H1 (cell line): Measurements from ENCODE around the gene LACTB. TPM values are rescaled to one million over a fixed set of nuclear protein-coding genes. Genes with fewer than 3 reads are reported as not detected.

Experiments used
- CTCF ChIA-PET: fragments of 300-600 bp; sonication (Branson Sonifier 250); formaldehyde crosslinking; loops from one replicate; lab custom pipeline; 2021; ENCODE audit not compliant: partially characterized antibody; lab: Charles Lee
- POLR2A ChIA-PET: fragments of 300-600 bp; sonication (Branson Sonifier 250); formaldehyde crosslinking; loops from one replicate; lab custom pipeline; 2021; ENCODE audit warnings: inconsistent platforms; ENCODE audit not compliant: partially characterized antibody; lab: Charles Lee
- DNase-seq, 2 experiments: peaks; one replicate each; pipeline versions ENCODE4 v3.0.0 to v3.0.0-alpha.2; 2010 to 2022; ENCODE audit warnings: low spot score in 2 of 2, low read depth in 1 of 2, mixed read lengths in 1 of 2
- FAIRE-seq: peaks from 2 replicates; lab custom pipeline; 2011; peaks lifted over from hg19 to GRCh38; lab: Jason Lieb, UNC
- H2AFZ ChIP-seq: 2 replicates; pipeline ENCODE4 v1.8.1; 2012; ENCODE audit warnings: low read length, inconsistent platforms
- H2AK5ac ChIP-seq: 2 replicates; pipeline ENCODE4 v1.6.1; 2013; ENCODE audit warnings: low read depth, low read length
- H2BK120ac ChIP-seq: replicated peaks from 2 replicates; pipeline ENCODE3; 2013; ENCODE audit warnings: low read depth, low read length, inconsistent platforms
- H2BK12ac ChIP-seq: 2 replicates; pipeline ENCODE4 v1.6.1; 2013; ENCODE audit warnings: low read depth, low read length
- H2BK15ac ChIP-seq: 2 replicates; pipeline ENCODE4 v1.6.1; 2013; ENCODE audit warnings: low read length
- H2BK20ac ChIP-seq: 2 replicates; pipeline ENCODE4 v1.6.1; 2013; ENCODE audit warnings: low read length
- H2BK5ac ChIP-seq: 2 replicates; pipeline ENCODE4 v1.6.1; 2013; ENCODE audit warnings: low read depth, low read length
- H3K14ac ChIP-seq: 2 replicates; pipeline ENCODE4 v1.6.1; 2013; ENCODE audit warnings: inconsistent platforms; ENCODE audit not compliant: insufficient read length
- H3K18ac ChIP-seq: 2 replicates; pipeline ENCODE4 v1.6.1; 2013; ENCODE audit warnings: low read length; ENCODE audit errors: extremely low read depth
- H3K23ac ChIP-seq: 2 replicates; pipeline ENCODE4 v1.6.1; 2013; ENCODE audit warnings: inconsistent platforms; ENCODE audit not compliant: insufficient read length
- H3K23me2 ChIP-seq: 2 replicates; pipeline ENCODE4 v1.6.1; 2013; ENCODE audit warnings: low read depth, low read length
- H3K27ac ChIP-seq: 2 replicates; pipeline ENCODE4 v1.6.1; 2011; ENCODE audit warnings: low read depth, low read length, inconsistent platforms
- H3K27me3 ChIP-seq, 4 experiments: replicated peaks in 1 of 4; 1 replicate in 1 of 4; 2 replicates in 3 of 4; pipeline versions ENCODE4 v1.6.1 to v1.8.1; 2011 to 2013; ENCODE audit warnings: low read length in 3 of 4, mild to moderate bottlenecking in 3 of 4, inconsistent platforms in 2 of 4, mixed read lengths in 2 of 4, moderate library complexity in 1 of 4; ENCODE audit not compliant: control insufficient read depth in 3 of 4, insufficient read depth in 3 of 4; ENCODE audit errors: extremely low read depth in 1 of 4
- H3K36me3 ChIP-seq, 4 experiments: 2 replicates each; pipeline versions ENCODE4 v1.6.1 to v1.8.1; 2011 to 2013; ENCODE audit warnings: mild to moderate bottlenecking in 4 of 4, low read length in 3 of 4, moderate library complexity in 2 of 4, control low read depth in 1 of 4, inconsistent platforms in 1 of 4; ENCODE audit not compliant: insufficient read depth in 4 of 4, control insufficient read depth in 2 of 4
- H3K4ac ChIP-seq: replicated peaks from 2 replicates; pipeline ENCODE3; 2013; ENCODE audit warnings: low read length, low read depth, mixed read lengths, inconsistent platforms; ENCODE audit not compliant: insufficient read length
- H3K4me1 ChIP-seq, 4 experiments: replicated peaks in 1 of 4; 1 replicate in 1 of 4; 2 replicates in 3 of 4; pipeline versions ENCODE4 v1.6.1 to v1.8.1; 2011 to 2013; ENCODE audit warnings: low read length in 3 of 4, inconsistent platforms in 2 of 4, mixed read lengths in 1 of 4; ENCODE audit not compliant: insufficient read depth in 4 of 4, control insufficient read depth in 3 of 4
- H3K4me2 ChIP-seq, 2 experiments: 2 replicates each; pipeline versions ENCODE4 v1.6.1 to v1.8.1; 2011 to 2013; ENCODE audit warnings: low read depth in 2 of 2, low read length in 2 of 2, control low read depth in 1 of 2, inconsistent platforms in 1 of 2, mild to moderate bottlenecking in 1 of 2; ENCODE audit not compliant: insufficient read depth in 1 of 2
- H3K4me3 ChIP-seq, 4 experiments: fragments of 200-600, 300-600 bp in 1 of 4; sonication (generic), shearing (Covaris generic), sonication (Bioruptor Twin) in 1 of 4; 2 replicates each; pipeline versions ENCODE4 v1.5.1 to v1.8.1; 2011 to 2016; ENCODE audit warnings: low read length in 4 of 4, low read depth in 3 of 4, control low read depth in 2 of 4, inconsistent platforms in 2 of 4, mild to moderate bottlenecking in 2 of 4, mixed read lengths in 1 of 4, moderate library complexity in 1 of 4; ENCODE audit not compliant: insufficient read depth in 2 of 4; ENCODE audit errors: extremely low read depth in 1 of 4
- H3K56ac ChIP-seq: replicated peaks from 2 replicates; pipeline ENCODE3; 2013; ENCODE audit warnings: low read depth, mild to moderate bottlenecking, mixed read lengths, low read length, inconsistent platforms; ENCODE audit not compliant: insufficient read length
- H3K79me1 ChIP-seq: 2 replicates; pipeline ENCODE4 v1.6.1; 2013; ENCODE audit warnings: low read depth, low read length, control low read depth
- H3K79me2 ChIP-seq, 2 experiments: 2 replicates each; pipeline versions ENCODE4 v1.6.1 to v1.8.1; 2012 to 2013; ENCODE audit warnings: low read length in 2 of 2, mild to moderate bottlenecking in 2 of 2, inconsistent platforms in 1 of 2; ENCODE audit not compliant: insufficient read depth in 2 of 2, control insufficient read depth in 1 of 2
- H3K9ac ChIP-seq, 4 experiments: replicated peaks in 1 of 4; 1 replicate in 1 of 4; 2 replicates in 3 of 4; pipeline versions ENCODE4 v1.6.1 to v1.8.1; 2011 to 2013; ENCODE audit warnings: low read depth in 3 of 4, low read length in 3 of 4, control low read depth in 2 of 4, mild to moderate bottlenecking in 2 of 4, moderate library complexity in 2 of 4, inconsistent platforms in 1 of 4; ENCODE audit errors: extremely low read depth in 1 of 4
- H3K9me3 ChIP-seq, 2 experiments: 2 replicates each; pipeline versions ENCODE4 v1.6.1 to v1.8.1; 2012 to 2013; ENCODE audit warnings: mild to moderate bottlenecking in 2 of 2, moderate library complexity in 2 of 2, control low read depth in 1 of 2, inconsistent platforms in 1 of 2, low read depth in 1 of 2, low read length in 1 of 2, mixed read lengths in 1 of 2; ENCODE audit not compliant: insufficient read depth in 2 of 2
- H4K20me1 ChIP-seq, 2 experiments: replicated peaks in 1 of 2; 2 replicates each; pipeline versions ENCODE3 to v1.8.1; 2011 to 2013; ENCODE audit warnings: inconsistent platforms in 2 of 2, low read length in 2 of 2, mild to moderate bottlenecking in 1 of 2; ENCODE audit not compliant: insufficient read depth in 2 of 2, control insufficient read depth in 1 of 2
- H4K5ac ChIP-seq: 2 replicates; pipeline ENCODE4 v1.6.1; 2013; ENCODE audit warnings: low read length, low read depth, mixed read lengths, inconsistent platforms; ENCODE audit not compliant: insufficient read length
- H4K8ac ChIP-seq: 2 replicates; pipeline ENCODE4 v1.8.0; 2013; ENCODE audit warnings: mild to moderate bottlenecking, moderate library complexity, low read length, inconsistent platforms; ENCODE audit not compliant: insufficient read depth; ENCODE audit errors: extremely low read depth
- H4K91ac ChIP-seq: replicated peaks from 2 replicates; pipeline ENCODE3; 2013; ENCODE audit warnings: low read length, mixed read lengths, inconsistent platforms; ENCODE audit not compliant: insufficient read length
- ATF2 ChIP-seq: IDR thresholded peaks from 2 replicates; pipeline ENCODE4 v1.6.1; 2012; ENCODE audit warnings: low read length, inconsistent platforms
- EGR1 ChIP-seq: IDR thresholded peaks from 2 replicates; pipeline ENCODE4 v1.6.1; 2011; ENCODE audit warnings: low read depth, low read length, borderline replicate concordance
- EZH2 ChIP-seq: fragments of 200-600 bp; sonication (generic); IDR thresholded peaks from 2 replicates; pipeline ENCODE4 v1.7.1; 2012; ENCODE audit warnings: low read depth, mild to moderate bottlenecking, moderate library complexity, low read length, inconsistent platforms; ENCODE audit not compliant: severe bottlenecking
- GTF2F1 ChIP-seq: IDR thresholded peaks from 2 replicates; pipeline ENCODE4 v1.6.1; 2012; ENCODE audit warnings: low read depth, low read length, improper control_type of control experiment, borderline replicate concordance
- KDM1A ChIP-seq: fragments of 200-600, 300-600 bp; sonication (generic); IDR thresholded peaks from 2 replicates; pipeline ENCODE4 v1.7.1; 2016; ENCODE audit warnings: mild to moderate bottlenecking, low read length, borderline replicate concordance
- KDM4A ChIP-seq: IDR thresholded peaks from one replicate; pipeline ENCODE4 v1.7.1; 2012; ENCODE audit warnings: low read depth, mild to moderate bottlenecking, moderate library complexity, low read length, inconsistent platforms; ENCODE audit not compliant: severe bottlenecking
- PHF8 ChIP-seq: fragments of 200-600 bp; sonication (generic); conservative IDR thresholded peaks from 2 replicates; pipeline ENCODE4 v1.7.1; 2012; ENCODE audit warnings: low read depth, mild to moderate bottlenecking, inconsistent platforms, low read length, moderate library complexity
- RXRA ChIP-seq: IDR thresholded peaks from 2 replicates; pipeline ENCODE4 v1.6.1; 2011; ENCODE audit warnings: low read depth, mild to moderate bottlenecking, low read length, moderate library complexity; ENCODE audit not compliant: insufficient read depth
- SP1 ChIP-seq: IDR thresholded peaks from 2 replicates; pipeline ENCODE4 v1.6.1; 2011; ENCODE audit warnings: low read depth, low read length
- SP2 ChIP-seq: IDR thresholded peaks from 2 replicates; pipeline ENCODE4 v1.6.1; 2012; ENCODE audit warnings: mild to moderate bottlenecking, low read length, inconsistent platforms
- ZNF274 ChIP-seq: IDR thresholded peaks from 2 replicates; pipeline ENCODE4 v1.7.0; 2012; ENCODE audit warnings: low read length, borderline replicate concordance; ENCODE audit errors: extremely low read depth
- WGBS, 2 experiments: shearing (Covaris generic) in 1 of 2; methylation state at CpG; one replicate each; pipeline versions ENCODE4 v1.1.6 to v1.1.7; 2013 to 2015; ENCODE audit warnings: low lambda C conversion rate in 2 of 2, mixed read lengths in 2 of 2, inconsistent platforms in 1 of 2, low coverage in 1 of 2, missing lambda C conversion rate in 1 of 2; ENCODE audit not compliant: insufficient replicate concordance in 2 of 2, insufficient coverage in 1 of 2, insufficient read length in 1 of 2; ENCODE audit errors: extremely low coverage in 1 of 2, missing lambda C conversion rate in 1 of 2; 5-methylcytosine and 5-hydroxymethylcytosine counted together
- polyA plus RNA-seq, 7 experiments: library from polyadenylated mRNA; depleted of rRNA in 3 of 7; stranded (reverse) in 5 of 7; unstranded in 2 of 7; fragments of >200 nt in 5 of 7; fragments of 200-250 nt in 2 of 7; gene quantifications; 1 replicate in 5 of 7; 2 replicates in 1 of 7; 4 replicates in 1 of 7; pipeline versions ENCODE4 v1.2.1 to v1.2.3, GENCODE V29; 2011 to 2013; ENCODE audit warnings: missing spikeins in 2 of 7, mixed read lengths in 2 of 7
- total RNA-seq: library from RNA; stranded (reverse); fragmentation: NEBNext Ultra II Directional; extraction: Animal tissue kit (Norgen Biotek cat#: 25700); gene quantifications from 2 replicates; pipeline ENCODE4 v1.2.1, GENCODE V29; 2021

LACTB gene
- total and polyA plus RNA-seq, 2 of the 8 experiments (the other 6 are each of a cell fraction or from before 2014, with no cell fraction given) = 5.8 to 14.9 TPM

- Histone ChIP-seq H3K56ac (no peak overlapping the region), H4K20me1 (no peaks in the 10 kb centered on the region), H2BK5ac (no peak overlapping the region), H4K8ac (no peak overlapping the region), H3K9me3 (peaks cover under 1 to 2% of the 10 kb centered on the region in 2 experiments; a peak in 1 of 4 replicates), H3K79me2 (no peaks in the 10 kb centered on the region), H2AFZ (no peak overlapping the region), H3K79me1 (no peaks in the 10 kb centered on the region), H4K91ac (no peak overlapping the region), H3K4ac (no peak overlapping the region), H2BK120ac (no peak overlapping the region), H3K14ac (no peak overlapping the region), H2AK5ac (no peak overlapping the region), H2BK12ac (no peak overlapping the region), H2BK20ac (no peak overlapping the region), H3K27me3 (no peaks in the 10 kb centered on the region), H3K4me1 (no peaks in the 10 kb centered on the region), H3K23me2 (no peaks in the 10 kb centered on the region), H3K4me3 (no peak overlapping the region), H3K23ac (no peak overlapping the region), H3K18ac (no peak overlapping the region), H3K36me3 (no peaks in the 10 kb centered on the region), H4K5ac (no peak overlapping the region), H3K27ac (no peak overlapping the region), H2BK15ac (no peak overlapping the region), H3K4me2 (no peak overlapping the region), H3K9ac (no peak overlapping the region)
- CTCF ChIA-PET = no interaction called here
- DNase-seq (no peak), FAIRE-seq (no peak)
- TF ChIP-seq SP2 = no peak
- TF ChIP-seq EZH2 = no peak
- TF ChIP-seq KDM4A = no peak
- TF ChIP-seq EGR1 = no peak
- no peak for TF ChIP-seq ATF2
- no peak for TF ChIP-seq SP1
- TF ChIP-seq KDM1A = no peak
- TF ChIP-seq GTF2F1 = no peak
- no peak for TF ChIP-seq RXRA
- no peak for TF ChIP-seq ZNF274
- no peak for TF ChIP-seq PHF8
- POLR2A ChIA-PET = no interaction called here
- 89% methylated on average over 3 of the region's 3 CpGs; no CpG with 5 or more reads in 1 of the 2 experiments for WGBS, 2 experiments
Observed at GRCh38 chr15:63103416-63103815, 18.2 kb upstream of the LACTB start.
